Measurements from ENCODE around the gene CCDC7.

CCDC7 gene

DNA sequence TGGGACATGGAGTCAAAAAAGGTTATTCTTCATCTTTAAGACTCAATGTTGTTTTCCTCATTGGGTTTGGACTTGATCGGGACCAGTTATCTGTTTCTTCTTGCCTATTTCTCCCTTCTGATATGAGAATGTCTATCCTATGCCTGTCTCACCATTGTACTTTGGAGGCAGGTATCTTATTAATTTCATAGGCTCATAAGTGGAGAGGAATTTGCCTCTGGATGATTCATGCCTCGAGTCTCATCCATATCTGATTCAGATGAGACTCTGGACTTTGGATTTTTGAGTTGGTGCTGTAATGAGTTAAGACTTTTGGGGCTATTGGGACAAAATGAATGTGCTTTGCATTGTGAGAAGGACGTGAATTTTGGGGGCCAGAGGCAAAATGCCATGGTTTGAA lies 36.2 kb upstream of the CCDC7 start:
- no peaks in the 10 kb centered on the region for H3K9me3 ChIP-seq (ENCODE audit: control extremely low read depth in 1 of 5, control insufficient read depth in 4 of 5, insufficient read depth in 2 of 5, low read depth in 1 of 5, low read length in 4 of 5)
- CTCF ChIA-PET: no interaction called here
- POLR2A ChIA-PET: no interaction called here
- H3K27me3 ChIP-seq (replicated peaks in 2 of 5; ENCODE audit: control insufficient read depth in 4 of 5, insufficient read depth in 5 of 5, low read length in 4 of 5): no peaks in the 10 kb centered on the region
- H3K36me3 ChIP-seq (ENCODE audit: control insufficient read depth in 4 of 4, insufficient read depth in 4 of 4, low read length in 3 of 4): no peaks in the 10 kb centered on the region
- no peak overlapping the region for H3K4me3 ChIP-seq (ENCODE audit: control insufficient read depth in 1 of 7, extremely low read depth in 1 of 7, insufficient read depth in 4 of 7, low read depth in 2 of 7, low read length in 6 of 7)
- H3K4me1 ChIP-seq (ENCODE audit: control extremely low read depth in 1 of 4, control insufficient read depth in 4 of 4, insufficient read depth in 4 of 4, low read length in 3 of 4): no peaks in the 10 kb centered on the region
- DNase-seq: no peak
- no peak overlapping the region for H3K27ac ChIP-seq (ENCODE audit: insufficient read depth in 1 of 2, low read depth in 1 of 2, low read length in 2 of 2, poor library complexity in 1 of 2, severe bottlenecking in 2 of 2)
- 95% methylated on average over 2 of the region's 3 CpGs for WGBS (ENCODE audit: insufficient coverage)

DNA sequence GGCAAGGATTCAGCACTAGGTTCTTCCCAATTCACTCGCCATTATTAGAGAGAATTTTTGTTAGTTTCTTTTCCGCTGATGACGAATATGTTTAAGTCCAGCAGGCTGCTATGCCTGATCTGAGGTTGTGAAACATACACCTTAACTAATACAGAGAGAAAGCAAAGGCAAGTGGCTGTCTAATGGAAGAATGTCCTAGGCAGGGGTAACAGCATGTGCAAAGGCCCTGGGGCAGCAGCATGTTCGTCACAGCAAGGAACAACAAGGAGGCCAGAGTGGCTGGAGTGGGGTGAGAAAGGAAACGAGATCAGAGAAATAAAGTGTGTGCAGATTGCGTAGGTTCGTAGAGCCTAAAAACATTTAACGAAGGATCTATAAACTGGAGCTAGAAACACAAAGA lies 35.4 kb upstream of the CCDC7 start:
- H3K27ac ChIP-seq (ENCODE audit: insufficient read depth in 1 of 2, low read depth in 1 of 2, low read length in 2 of 2, poor library complexity in 1 of 2, severe bottlenecking in 2 of 2): no peak overlapping the region
- no peaks in the 10 kb centered on the region for H3K9me3 ChIP-seq (ENCODE audit: control extremely low read depth in 1 of 5, control insufficient read depth in 4 of 5, insufficient read depth in 2 of 5, low read depth in 1 of 5, low read length in 4 of 5)
- no peak overlapping the region for H3K4me3 ChIP-seq (ENCODE audit: control insufficient read depth in 1 of 7, extremely low read depth in 1 of 7, insufficient read depth in 4 of 7, low read depth in 2 of 7, low read length in 6 of 7)
- CTCF ChIA-PET: no interaction called here
- no peaks in the 10 kb centered on the region for H3K36me3 ChIP-seq (ENCODE audit: control insufficient read depth in 4 of 4, insufficient read depth in 4 of 4, low read length in 3 of 4)
- H3K4me1 ChIP-seq (ENCODE audit: control extremely low read depth in 1 of 4, control insufficient read depth in 4 of 4, insufficient read depth in 4 of 4, low read length in 3 of 4): no peaks in the 10 kb centered on the region
- 97% methylated on average over 6 of the region's 8 CpGs for WGBS (ENCODE audit: insufficient coverage)
- no peak for DNase-seq
- POLR2A ChIA-PET: no interaction called here
- H3K27me3 ChIP-seq (replicated peaks in 2 of 5; ENCODE audit: control insufficient read depth in 4 of 5, insufficient read depth in 5 of 5, low read length in 4 of 5): no peaks in the 10 kb centered on the region

DNA sequence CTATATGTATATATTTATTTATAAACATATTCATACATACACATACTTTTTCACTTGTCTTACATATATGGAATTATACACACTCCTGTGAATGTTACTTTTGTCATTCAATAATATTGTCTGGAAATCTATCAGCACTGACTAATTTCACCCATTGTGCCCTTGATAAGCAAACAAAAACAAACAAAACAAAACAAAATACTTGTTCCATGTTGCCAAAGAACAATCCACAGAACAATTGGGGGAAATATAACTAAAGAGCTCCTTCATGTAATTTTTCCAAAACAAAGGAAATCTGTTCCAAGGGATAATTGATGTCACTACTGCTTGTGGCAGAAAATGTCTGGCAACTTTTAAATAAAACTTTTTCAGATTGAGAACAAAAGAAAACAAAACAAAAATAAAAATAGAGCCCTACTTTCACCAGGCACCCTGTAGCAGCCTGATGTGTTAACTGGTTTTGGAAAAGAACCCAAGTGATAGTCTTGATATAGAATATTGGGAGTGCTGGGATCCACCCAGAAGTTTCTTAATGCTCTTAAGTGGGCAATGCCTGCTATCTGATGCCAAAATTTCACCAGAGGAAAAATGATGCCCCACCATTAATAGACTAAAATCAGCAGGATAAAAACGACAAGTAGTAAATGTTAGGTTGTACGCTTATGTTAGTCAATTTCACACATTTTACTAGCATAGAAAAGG lies 34.0 kb upstream of the CCDC7 start:
- CTCF ChIA-PET: no interaction called here
- H3K27ac ChIP-seq (ENCODE audit: insufficient read depth in 1 of 2, low read depth in 1 of 2, low read length in 2 of 2, poor library complexity in 1 of 2, severe bottlenecking in 2 of 2): no peak overlapping the region
- WGBS (ENCODE audit: insufficient coverage): no CpG with 5 or more reads among the region's 2 CpGs
- DNase-seq: no peak
- no peaks in the 10 kb centered on the region for H3K36me3 ChIP-seq (ENCODE audit: control insufficient read depth in 4 of 4, insufficient read depth in 4 of 4, low read length in 3 of 4)
- H3K27me3 ChIP-seq (replicated peaks in 2 of 5; ENCODE audit: control insufficient read depth in 4 of 5, insufficient read depth in 5 of 5, low read length in 4 of 5): no peaks in the 10 kb centered on the region
- H3K4me1 ChIP-seq (ENCODE audit: control extremely low read depth in 1 of 4, control insufficient read depth in 4 of 4, insufficient read depth in 4 of 4, low read length in 3 of 4): no peaks in the 10 kb centered on the region
- POLR2A ChIA-PET: no interaction called here
- no peaks in the 10 kb centered on the region for H3K9me3 ChIP-seq (ENCODE audit: control extremely low read depth in 1 of 5, control insufficient read depth in 4 of 5, insufficient read depth in 2 of 5, low read depth in 1 of 5, low read length in 4 of 5)
- no peak overlapping the region for H3K4me3 ChIP-seq (ENCODE audit: control insufficient read depth in 1 of 7, extremely low read depth in 1 of 7, insufficient read depth in 4 of 7, low read depth in 2 of 7, low read length in 6 of 7)

DNA sequence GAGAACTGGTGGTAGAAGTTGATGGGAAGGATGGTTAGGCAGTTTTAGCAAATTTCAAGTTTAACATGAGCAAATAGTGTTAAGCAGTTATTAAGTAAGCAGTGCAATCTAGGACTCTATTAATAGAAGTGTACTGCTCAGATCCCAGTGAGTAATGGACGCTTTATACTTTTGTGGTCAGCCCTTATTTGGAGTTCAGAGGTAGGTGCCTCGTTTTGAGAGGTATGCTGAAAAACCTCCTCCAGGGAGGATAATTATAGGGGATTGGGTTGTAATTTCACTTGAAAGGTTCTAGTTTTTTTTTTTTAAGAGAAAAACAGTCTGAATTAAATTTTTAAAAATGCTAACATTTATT lies 33.5 kb upstream of the CCDC7 start:
- no peaks in the 10 kb centered on the region for H3K27me3 ChIP-seq (replicated peaks in 2 of 5; ENCODE audit: control insufficient read depth in 4 of 5, insufficient read depth in 5 of 5, low read length in 4 of 5)
- H3K9me3 ChIP-seq (ENCODE audit: control extremely low read depth in 1 of 5, control insufficient read depth in 4 of 5, insufficient read depth in 2 of 5, low read depth in 1 of 5, low read length in 4 of 5): no peaks in the 10 kb centered on the region
- 79% methylated on average over 2 of the region's 2 CpGs for WGBS (ENCODE audit: insufficient coverage)
- H3K36me3 ChIP-seq (ENCODE audit: control insufficient read depth in 4 of 4, insufficient read depth in 4 of 4, low read length in 3 of 4): no peaks in the 10 kb centered on the region
- no peak overlapping the region for H3K27ac ChIP-seq (ENCODE audit: insufficient read depth in 1 of 2, low read depth in 1 of 2, low read length in 2 of 2, poor library complexity in 1 of 2, severe bottlenecking in 2 of 2)
- ChIA-PET POLR2A (no interaction called here), CTCF (no interaction called here)
- no peaks in the 10 kb centered on the region for H3K4me1 ChIP-seq (ENCODE audit: control extremely low read depth in 1 of 4, control insufficient read depth in 4 of 4, insufficient read depth in 4 of 4, low read length in 3 of 4)
- no peak for DNase-seq
- no peak overlapping the region for H3K4me3 ChIP-seq (ENCODE audit: control insufficient read depth in 1 of 7, extremely low read depth in 1 of 7, insufficient read depth in 4 of 7, low read depth in 2 of 7, low read length in 6 of 7)

DNA sequence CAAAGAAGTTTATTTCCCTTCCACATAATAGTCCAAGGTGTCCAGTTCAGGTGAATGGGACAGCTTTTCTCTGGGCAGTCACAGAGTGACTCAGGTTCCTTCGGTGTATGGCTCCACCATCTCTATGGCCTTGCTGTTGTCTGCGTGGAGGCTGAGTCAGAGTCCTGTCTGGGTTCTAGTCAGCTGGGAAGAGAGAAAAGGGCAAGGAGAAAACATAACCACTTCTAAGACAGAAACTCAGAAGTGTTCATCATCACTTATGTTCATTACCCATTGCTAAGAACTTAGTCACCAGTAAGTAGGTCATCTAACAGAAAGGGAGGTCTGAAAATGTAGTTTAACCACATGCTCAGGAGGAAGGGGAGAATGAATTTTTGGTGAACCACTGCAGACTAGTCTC lies 32.4 kb upstream of the CCDC7 start:
- no peaks in the 10 kb centered on the region for H3K9me3 ChIP-seq (ENCODE audit: control extremely low read depth in 1 of 5, control insufficient read depth in 4 of 5, insufficient read depth in 2 of 5, low read depth in 1 of 5, low read length in 4 of 5)
- ChIA-PET CTCF (no interaction called here), POLR2A (no interaction called here)
- no peaks in the 10 kb centered on the region for H3K4me1 ChIP-seq (ENCODE audit: control extremely low read depth in 1 of 4, control insufficient read depth in 4 of 4, insufficient read depth in 4 of 4, low read length in 3 of 4)
- H3K36me3 ChIP-seq (ENCODE audit: control insufficient read depth in 4 of 4, insufficient read depth in 4 of 4, low read length in 3 of 4): no peaks in the 10 kb centered on the region
- WGBS (ENCODE audit: insufficient coverage): 86% methylated on average over 1 of the region's 2 CpGs
- DNase-seq: no peak
- H3K27me3 ChIP-seq (replicated peaks in 2 of 5; ENCODE audit: control insufficient read depth in 4 of 5, insufficient read depth in 5 of 5, low read length in 4 of 5): peaks cover 0 to 2% (median 0%) of the 10 kb centered on the region in 5 experiments
- no peak overlapping the region for H3K27ac ChIP-seq (ENCODE audit: insufficient read depth in 1 of 2, low read depth in 1 of 2, low read length in 2 of 2, poor library complexity in 1 of 2, severe bottlenecking in 2 of 2)
- H3K4me3 ChIP-seq (ENCODE audit: control insufficient read depth in 1 of 7, extremely low read depth in 1 of 7, insufficient read depth in 4 of 7, low read depth in 2 of 7, low read length in 6 of 7): no peak overlapping the region

DNA sequence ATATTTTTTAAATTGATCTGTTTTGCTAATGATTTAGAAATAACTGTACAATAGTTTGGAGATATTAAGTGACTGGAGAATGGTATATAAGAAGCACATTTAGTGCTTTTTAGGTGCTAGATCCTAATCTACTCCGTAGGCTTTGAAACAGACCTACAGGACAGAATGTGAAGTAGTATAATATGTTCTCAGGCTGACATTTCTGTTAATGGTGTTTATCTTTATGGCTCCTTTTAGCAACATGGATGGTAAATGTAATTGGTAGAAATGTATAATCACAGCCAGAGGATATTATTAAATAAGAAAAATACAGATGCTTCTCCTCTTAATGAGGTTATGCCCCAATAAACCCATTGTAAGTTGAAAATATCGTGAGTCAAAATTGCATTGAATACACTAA lies 30.6 kb upstream of the CCDC7 start:
- no peak overlapping the region for H3K4me3 ChIP-seq (ENCODE audit: control insufficient read depth in 1 of 7, extremely low read depth in 1 of 7, insufficient read depth in 4 of 7, low read depth in 2 of 7, low read length in 6 of 7)
- peaks cover 0 to 2% (median 0%) of the 10 kb centered on the region in 5 experiments for H3K27me3 ChIP-seq (replicated peaks in 2 of 5; ENCODE audit: control insufficient read depth in 4 of 5, insufficient read depth in 5 of 5, low read length in 4 of 5)
- ChIA-PET CTCF (no interaction called here), POLR2A (no interaction called here)
- no peaks in the 10 kb centered on the region for H3K36me3 ChIP-seq (ENCODE audit: control insufficient read depth in 4 of 4, insufficient read depth in 4 of 4, low read length in 3 of 4)
- no peak for DNase-seq
- H3K4me1 ChIP-seq (ENCODE audit: control extremely low read depth in 1 of 4, control insufficient read depth in 4 of 4, insufficient read depth in 4 of 4, low read length in 3 of 4): no peaks in the 10 kb centered on the region
- peaks cover 0 to 1% (median 0%) of the 10 kb centered on the region in 5 experiments for H3K9me3 ChIP-seq (ENCODE audit: control extremely low read depth in 1 of 5, control insufficient read depth in 4 of 5, insufficient read depth in 2 of 5, low read depth in 1 of 5, low read length in 4 of 5)
- WGBS (ENCODE audit: insufficient coverage): 100% methylated on average over 1 of the region's 2 CpGs
- H3K27ac ChIP-seq (ENCODE audit: insufficient read depth in 1 of 2, low read depth in 1 of 2, low read length in 2 of 2, poor library complexity in 1 of 2, severe bottlenecking in 2 of 2): no peak overlapping the region

DNA sequence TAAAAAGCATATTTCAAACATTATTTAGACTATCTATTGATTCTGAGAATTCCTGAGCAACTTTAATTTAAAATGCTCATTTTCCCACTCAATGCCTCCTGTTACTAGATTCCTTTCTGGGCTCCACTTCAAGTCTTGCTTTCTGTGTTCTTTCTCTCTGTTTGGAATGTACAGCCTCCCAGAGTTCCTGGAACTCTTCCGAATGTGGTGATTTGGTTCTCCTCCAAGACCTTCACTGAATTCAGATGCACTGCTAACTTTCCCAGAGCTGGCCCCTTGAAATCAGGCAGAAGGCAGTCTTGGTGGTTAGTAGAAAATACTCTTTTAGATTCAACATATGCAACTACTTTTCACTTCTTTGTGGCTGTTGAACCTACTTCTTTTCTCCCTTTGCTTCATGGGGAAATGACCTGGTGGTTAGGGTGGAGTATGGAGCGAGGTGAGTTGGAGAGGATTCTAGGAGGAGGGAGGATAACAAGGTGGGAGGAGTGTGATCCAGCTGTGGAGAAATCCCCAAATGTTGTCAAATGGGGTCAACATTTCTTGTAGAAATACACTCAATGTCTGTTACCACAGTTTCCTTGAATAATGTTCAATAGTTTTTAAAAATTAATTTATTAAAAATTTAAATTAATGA lies 27.9 kb upstream of the CCDC7 start:
- no peak for DNase-seq
- Histone ChIP-seq H3K9me3 (ENCODE audit: control extremely low read depth in 1 of 5, control insufficient read depth in 4 of 5, insufficient read depth in 2 of 5, low read depth in 1 of 5, low read length in 4 of 5) (peaks cover 0 to 6% (median 1%) of the 10 kb centered on the region in 5 experiments), H3K4me1 (ENCODE audit: control extremely low read depth in 1 of 4, control insufficient read depth in 4 of 4, insufficient read depth in 4 of 4, low read length in 3 of 4) (no peaks in the 10 kb centered on the region), H3K36me3 (ENCODE audit: control insufficient read depth in 4 of 4, insufficient read depth in 4 of 4, low read length in 3 of 4) (no peaks in the 10 kb centered on the region), H3K27me3 (replicated peaks in 2 of 5; ENCODE audit: control insufficient read depth in 4 of 5, insufficient read depth in 5 of 5, low read length in 4 of 5) (peaks cover 0 to 2% (median 0%) of the 10 kb centered on the region in 5 experiments), H3K4me3 (ENCODE audit: control insufficient read depth in 1 of 7, extremely low read depth in 1 of 7, insufficient read depth in 4 of 7, low read depth in 2 of 7, low read length in 6 of 7) (no peak overlapping the region), H3K27ac (ENCODE audit: insufficient read depth in 1 of 2, low read depth in 1 of 2, low read length in 2 of 2, poor library complexity in 1 of 2, severe bottlenecking in 2 of 2) (no peak overlapping the region)
- POLR2A ChIA-PET: no interaction called here
- WGBS (ENCODE audit: insufficient coverage): 100% methylated on average over 1 of the region's 2 CpGs
- CTCF ChIA-PET: no interaction called here
